CD1c-positive myeloid dendritic cell (primary cell): Measurements from ENCODE around the gene SH2D6.
"Not testable (repeated sequence)": the region's sequence is repeated elsewhere in the genome, so short reads cannot be mapped to it uniquely, and the experiment has no call there.

Experiments
- DNase-seq: peaks from one replicate; pipeline ENCODE4 v3.0.0-alpha.2; 2016; ENCODE audit errors: extremely low spot score

The SH2D6 gene

GRCh38 chr2:85439025-85439472 lies 20.5 kb downstream of the SH2D6 start:
- DNase-seq = no peak

GRCh38 chr2:85439569-85439968 lies 21.1 kb downstream of the SH2D6 start:
- not testable (repeated sequence) for DNase-seq

GRCh38 chr2:85439986-85440385 lies 21.5 kb downstream of the SH2D6 start:
- DNase-seq = no peak

GRCh38 chr2:85440729-85441128 lies 22.2 kb downstream of the SH2D6 start:
- no peak for DNase-seq

- DNase-seq = peak; percentile 62
Observed at GRCh38 chr2:85441864-85442263, 23.4 kb downstream of the SH2D6 start.

GRCh38 chr2:85444629-85445172 lies 26.2 kb downstream of the SH2D6 start:
- DNase-seq = no peak

GRCh38 chr2:85445316-85446295 lies 27.1 kb downstream of the SH2D6 start:
- no peak for DNase-seq

GRCh38 chr2:85446296-85447221 lies 28.0 kb downstream of the SH2D6 start:
- DNase-seq = no peak

GRCh38 chr2:85447222-85447585 lies 28.7 kb downstream of the SH2D6 start:
- DNase-seq = no peak

GRCh38 chr2:85448461-85449213 lies 30.1 kb downstream of the SH2D6 start:
- DNase-seq = no peak

- no peak for DNase-seq
Observed at GRCh38 chr2:85449214-85449588, 30.7 kb downstream of the SH2D6 start.

- DNase-seq = no peak
Observed at GRCh38 chr2:85452237-85452636, 33.7 kb downstream of the SH2D6 start.

- DNase-seq = no peak
Observed at GRCh38 chr2:85453571-85453970, 35.1 kb downstream of the SH2D6 start.

GRCh38 chr2:85455552-85456090 lies 37.1 kb downstream of the SH2D6 start:
- no peak for DNase-seq

GRCh38 chr2:85457043-85457442 lies 38.5 kb downstream of the SH2D6 start:
- DNase-seq = no peak

GRCh38 chr2:85457877-85458316 lies 39.4 kb downstream of the SH2D6 start:
- DNase-seq = no peak

GRCh38 chr2:85458601-85459563 lies 40.4 kb downstream of the SH2D6 start:
- no peak for DNase-seq

- DNase-seq = no peak
Observed at GRCh38 chr2:85459771-85460170, 41.3 kb downstream of the SH2D6 start.

GRCh38 chr2:85462322-85462721 lies 43.8 kb downstream of the SH2D6 start:
- DNase-seq = no peak
